Lung (tissue), 12 donors: Measurements from ENCODE around the gene TMEM150C. TPM values are rescaled to one million over a fixed set of nuclear protein-coding genes. Genes with fewer than 3 reads are reported as not detected.

Source experiments
- ATAC-seq: fragments of 200-7000 bp; cut with Tn5 transposase; one replicate; pipeline ENCODE4 v1.9.1; 2020; ENCODE audit warnings: moderate number of reproducible peaks; ENCODE audit not compliant: insufficient read depth, low FRiP score
- DNase-seq, 3 donors: peaks; one replicate each; pipeline ENCODE4 v3.0.0-alpha.2; 2013 to 2017
- H3K27ac ChIP-seq, 2 donors: one replicate each; pipeline ENCODE4 v1.5.1; 2013; ENCODE audit warnings: mild to moderate bottlenecking in 2 of 2, moderate library complexity in 2 of 2, control low read depth in 1 of 2, inconsistent platforms in 1 of 2, low read depth in 1 of 2, low read length in 1 of 2
- H3K27me3 ChIP-seq, 3 donors: one replicate each; pipeline ENCODE4 v1.5.1; 2013; ENCODE audit warnings: low read length in 2 of 3; ENCODE audit not compliant: control insufficient read depth in 3 of 3, insufficient read depth in 3 of 3
- H3K36me3 ChIP-seq, 4 donors: one replicate each; pipeline ENCODE4 v1.5.1; 2013; ENCODE audit warnings: low read length in 4 of 4, mild to moderate bottlenecking in 1 of 4, moderate library complexity in 1 of 4; ENCODE audit not compliant: control insufficient read depth in 4 of 4, insufficient read depth in 4 of 4
- H3K4me1 ChIP-seq, 5 donors: one replicate each; pipeline ENCODE4 v1.5.1; 2013; ENCODE audit warnings: low read length in 5 of 5, mild to moderate bottlenecking in 2 of 5, moderate library complexity in 1 of 5; ENCODE audit not compliant: control insufficient read depth in 5 of 5, insufficient read depth in 5 of 5
- H3K4me3 ChIP-seq: one replicate; pipeline ENCODE4 v1.5.1; 2013; ENCODE audit warnings: mild to moderate bottlenecking, control low read depth, moderate library complexity
- H3K9ac ChIP-seq, 2 donors: one replicate each; pipeline ENCODE4 v1.5.1; 2013; ENCODE audit warnings: low read length in 2 of 2, control low read depth in 1 of 2; ENCODE audit not compliant: insufficient read depth in 1 of 2
- H3K9me3 ChIP-seq, 4 donors: one replicate each; pipeline ENCODE4 v1.5.1; 2013; ENCODE audit warnings: low read length in 3 of 4, mild to moderate bottlenecking in 1 of 4, moderate library complexity in 1 of 4; ENCODE audit not compliant: control insufficient read depth in 4 of 4, insufficient read depth in 3 of 4
- WGBS, 2 donors: extraction: QIAGEN DNeasy Blood & Tissue Kit; methylation state at CpG; one replicate each; pipeline ENCODE4 v1.1.7; 2013; 5-methylcytosine and 5-hydroxymethylcytosine counted together
- polyA plus RNA-seq, 2 donors: library from polyadenylated mRNA; stranded (reverse); fragments of 200-250 nt; gene quantifications; one replicate each; pipeline ENCODE4 v1.2.1, GENCODE V29; 2013
- total RNA-seq, 2 donors: library from RNA; depleted of rRNA in 1 of 2; stranded (reverse); fragments of >200 nt in 1 of 2; gene quantifications; one replicate each; pipeline ENCODE4 v1.2.1, GENCODE V29; 2014 to 2021
- TF ChIP-seq, protein P1 (sequence below): IDR thresholded peaks from 2 replicates; pipeline ENCODE4 v1.5.1; 2012; ENCODE audit warnings: mild to moderate bottlenecking; ENCODE audit errors: control extremely low read depth, extremely low read depth
- donor health status: control.
- donor health status: control.
- donor health status: Bipolar disorder and iron deficiency.
- donor health status: healthy.
- donor health status: DM: yes; HTN: yes; CAD: no.

Gene TMEM150C
- total and polyA plus RNA-seq, 4 donors = 2.5 to 10.4 (median 4.2) TPM

DNA sequence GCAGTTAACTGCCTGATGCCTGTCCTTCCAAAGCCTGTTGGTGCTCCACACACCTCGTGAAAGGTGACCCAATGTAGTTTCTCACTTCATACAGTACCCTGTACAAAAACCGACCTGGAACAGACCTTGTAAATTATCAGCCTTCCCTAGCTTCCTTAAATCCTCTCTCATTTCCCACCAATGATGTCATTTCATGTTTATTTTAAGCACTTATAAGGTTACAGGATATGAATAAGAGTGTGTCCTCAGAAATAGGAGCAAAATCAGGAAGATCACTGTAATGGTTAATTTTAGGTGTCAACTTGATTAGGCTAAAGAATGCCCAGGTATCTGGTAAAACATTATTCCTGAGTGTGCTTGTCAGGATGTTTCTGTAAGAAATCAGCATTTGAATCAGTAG is 44.7 kb downstream of the TMEM150C start:
- WGBS, 2 donors = 48 to 61% methylated on average over 2 of the region's 2 CpGs
- no peak overlapping the region for H3K27ac ChIP-seq
- no peak for ATAC-seq

DNA sequence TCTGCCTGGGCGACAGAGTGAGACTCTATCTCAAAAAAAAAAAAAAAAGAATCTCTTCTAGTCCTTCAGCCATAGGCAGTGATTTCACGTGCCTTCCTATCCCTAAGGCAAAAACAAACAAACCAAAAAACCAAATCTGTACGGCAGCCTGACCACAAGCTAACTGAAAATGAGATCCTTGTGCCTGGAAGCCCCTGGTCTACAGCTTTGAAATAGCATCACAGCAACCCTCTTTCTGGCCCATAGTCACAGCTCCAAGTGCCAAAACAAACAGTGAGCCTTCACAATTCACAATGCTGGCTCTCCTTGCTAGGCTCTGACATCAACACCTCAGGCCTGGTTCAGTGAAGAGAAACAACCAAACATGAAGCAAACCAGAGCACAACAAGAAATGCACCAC is 46.1 kb downstream of the TMEM150C start:
- no peak for ATAC-seq
- WGBS, 2 donors = 60 to 76% methylated on average over 2 to 3 of the region's 3 CpGs
- DNase-seq = peak in 1 of 3 donors; percentile 37
- Histone ChIP-seq H3K27me3 (no peaks in the 10 kb centered on the region), H3K4me3 (no peak overlapping the region), H3K9ac (no peak overlapping the region), H3K9me3 (peaks cover 0 to 2% (median 0%) of the 10 kb centered on the region in 4 donors), H3K4me1 (peaks cover 0 to under 1% (median 0%) of the 10 kb centered on the region in 5 donors), H3K27ac (no peak overlapping the region), H3K36me3 (no peaks in the 10 kb centered on the region)
- TF ChIP-seq, protein P1, sequence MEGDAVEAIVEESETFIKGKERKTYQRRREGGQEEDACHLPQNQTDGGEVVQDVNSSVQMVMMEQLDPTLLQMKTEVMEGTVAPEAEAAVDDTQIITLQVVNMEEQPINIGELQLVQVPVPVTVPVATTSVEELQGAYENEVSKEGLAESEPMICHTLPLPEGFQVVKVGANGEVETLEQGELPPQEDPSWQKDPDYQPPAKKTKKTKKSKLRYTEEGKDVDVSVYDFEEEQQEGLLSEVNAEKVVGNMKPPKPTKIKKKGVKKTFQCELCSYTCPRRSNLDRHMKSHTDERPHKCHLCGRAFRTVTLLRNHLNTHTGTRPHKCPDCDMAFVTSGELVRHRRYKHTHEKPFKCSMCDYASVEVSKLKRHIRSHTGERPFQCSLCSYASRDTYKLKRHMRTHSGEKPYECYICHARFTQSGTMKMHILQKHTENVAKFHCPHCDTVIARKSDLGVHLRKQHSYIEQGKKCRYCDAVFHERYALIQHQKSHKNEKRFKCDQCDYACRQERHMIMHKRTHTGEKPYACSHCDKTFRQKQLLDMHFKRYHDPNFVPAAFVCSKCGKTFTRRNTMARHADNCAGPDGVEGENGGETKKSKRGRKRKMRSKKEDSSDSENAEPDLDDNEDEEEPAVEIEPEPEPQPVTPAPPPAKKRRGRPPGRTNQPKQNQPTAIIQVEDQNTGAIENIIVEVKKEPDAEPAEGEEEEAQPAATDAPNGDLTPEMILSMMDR = no peak

More for the DNA sequence above, 44.7 kb downstream of the TMEM150C start:
- Histone ChIP-seq H3K4me3 (no peak overlapping the region), H3K4me1 (peaks cover 0 to 12% (median 0%) of the 10 kb centered on the region in 5 donors), H3K9me3 (peaks cover 0 to 2% (median 0%) of the 10 kb centered on the region in 4 donors), H3K9ac (no peak overlapping the region), H3K36me3 (no peaks in the 10 kb centered on the region), H3K27me3 (no peaks in the 10 kb centered on the region)
- DNase-seq = no peak
- TF ChIP-seq, protein P1 = no peak

DNA sequence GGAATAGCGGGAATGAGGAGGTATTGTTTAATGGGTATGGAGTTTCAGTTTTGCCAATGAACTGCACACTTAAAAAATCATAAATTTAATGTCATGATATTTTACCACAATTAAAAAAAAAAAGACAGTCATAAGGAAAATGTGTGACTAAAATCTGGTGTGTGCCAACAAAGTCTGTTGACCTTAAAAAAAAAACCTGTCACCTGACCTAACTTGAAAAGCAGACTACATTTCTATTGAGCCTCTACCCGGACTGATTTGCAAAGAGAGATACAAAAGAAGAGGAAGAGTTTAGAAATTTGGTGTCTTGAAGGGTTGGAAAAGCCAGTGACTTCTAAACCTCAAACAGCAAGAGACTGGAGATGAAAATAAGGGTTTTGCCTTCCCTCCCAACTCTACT is 48.4 kb downstream of the TMEM150C start:
- Histone ChIP-seq H3K9me3 (peaks cover 0 to 2% (median 0%) of the 10 kb centered on the region in 4 donors), H3K4me3 (no peak overlapping the region), H3K36me3 (no peaks in the 10 kb centered on the region), H3K9ac (no peak overlapping the region), H3K27ac (no peak overlapping the region), H3K27me3 (no peaks in the 10 kb centered on the region), H3K4me1 (no peaks in the 10 kb centered on the region)
- 72 to 78% methylated on average over 2 of the region's 2 CpGs for WGBS, 2 donors
- ATAC-seq (no peak), DNase-seq (no peak)
- TF ChIP-seq, protein P1 = no peak

DNA sequence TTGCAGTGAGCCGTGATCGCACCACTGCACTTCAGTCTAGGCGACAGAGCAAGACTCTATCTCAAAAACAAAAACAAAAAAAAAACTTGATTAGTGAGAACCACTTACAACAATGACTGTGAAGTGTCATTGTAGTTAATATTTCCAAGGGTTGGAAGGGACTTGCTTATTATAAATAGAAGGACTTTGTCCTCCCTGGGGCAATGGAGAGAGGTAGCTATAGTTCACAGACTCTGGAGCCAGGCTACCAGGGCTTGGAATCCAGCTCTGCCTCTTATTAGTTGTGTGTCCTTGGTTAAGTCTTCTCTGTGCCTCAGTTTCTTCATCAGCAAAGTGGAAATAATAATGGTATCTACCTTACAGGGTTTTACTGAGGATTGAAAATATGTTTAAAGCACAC is 51.6 kb downstream of the TMEM150C start:
- Histone ChIP-seq H3K9me3 (peaks cover 0 to 2% (median 0%) of the 10 kb centered on the region in 4 donors), H3K4me3 (no peak overlapping the region), H3K27ac (no peak overlapping the region), H3K27me3 (no peaks in the 10 kb centered on the region), H3K36me3 (no peaks in the 10 kb centered on the region), H3K9ac (no peak overlapping the region), H3K4me1 (no peaks in the 10 kb centered on the region)
- WGBS, 2 donors = 93 to 100% methylated on average over 3 of the region's 3 CpGs
- TF ChIP-seq, protein P1 = no peak
- DNase-seq = no peak
- ATAC-seq = no peak
